Ishikawa (cell line): ENCODE results near the gene ELL2.

Experiments
- CEBPB ChIP-seq: IDR thresholded peaks from 2 replicates; pipeline ENCODE4 v1.6.1; 2012
- CREB1 ChIP-seq: IDR thresholded peaks from 2 replicates; pipeline ENCODE4 v1.6.1; 2012; ENCODE audit warnings: low read depth
- EGR1 ChIP-seq: IDR thresholded peaks from 2 replicates; pipeline ENCODE4 v1.6.1; 2012
- EP300 ChIP-seq: IDR thresholded peaks from 2 replicates; pipeline ENCODE4 v1.6.1; 2012; ENCODE audit warnings: borderline replicate concordance
- FOXM1 ChIP-seq: IDR thresholded peaks from 2 replicates; pipeline ENCODE4 v1.6.1; 2012; ENCODE audit warnings: low read depth, borderline replicate concordance
- NFIC ChIP-seq: IDR thresholded peaks from 2 replicates; pipeline ENCODE4 v1.6.1; 2012
- RAD21 ChIP-seq: IDR thresholded peaks from 2 replicates; pipeline ENCODE4 v1.6.1; 2012; ENCODE audit warnings: low read depth
- TAF1 ChIP-seq: IDR thresholded peaks from 2 replicates; pipeline ENCODE4 v1.6.1; 2012; ENCODE audit warnings: low read depth, mild to moderate bottlenecking
- TCF12 ChIP-seq: IDR thresholded peaks from 2 replicates; pipeline ENCODE4 v1.6.1; 2012; ENCODE audit warnings: low read depth
- TEAD4 ChIP-seq: IDR thresholded peaks from 2 replicates; pipeline ENCODE4 v1.6.1; 2012
- YY1 ChIP-seq: IDR thresholded peaks from 2 replicates; pipeline ENCODE4 v1.6.1; 2012; ENCODE audit warnings: low read depth
- ZBTB7A ChIP-seq: IDR thresholded peaks from 2 replicates; pipeline ENCODE4 v1.6.1; 2012; ENCODE audit warnings: low read depth
- TF ChIP-seq, protein P1 (sequence below): IDR thresholded peaks from 2 replicates; pipeline ENCODE4 v1.6.1; 2012
- TF ChIP-seq, protein P2 (sequence below): IDR thresholded peaks from 2 replicates; pipeline ENCODE4 v1.6.1; 2012
- TF ChIP-seq, protein P3 (sequence below): IDR thresholded peaks from 2 replicates; pipeline ENCODE4 v1.6.1; 2012; ENCODE audit warnings: low read depth, mild to moderate bottlenecking

ELL2 gene

DNA sequence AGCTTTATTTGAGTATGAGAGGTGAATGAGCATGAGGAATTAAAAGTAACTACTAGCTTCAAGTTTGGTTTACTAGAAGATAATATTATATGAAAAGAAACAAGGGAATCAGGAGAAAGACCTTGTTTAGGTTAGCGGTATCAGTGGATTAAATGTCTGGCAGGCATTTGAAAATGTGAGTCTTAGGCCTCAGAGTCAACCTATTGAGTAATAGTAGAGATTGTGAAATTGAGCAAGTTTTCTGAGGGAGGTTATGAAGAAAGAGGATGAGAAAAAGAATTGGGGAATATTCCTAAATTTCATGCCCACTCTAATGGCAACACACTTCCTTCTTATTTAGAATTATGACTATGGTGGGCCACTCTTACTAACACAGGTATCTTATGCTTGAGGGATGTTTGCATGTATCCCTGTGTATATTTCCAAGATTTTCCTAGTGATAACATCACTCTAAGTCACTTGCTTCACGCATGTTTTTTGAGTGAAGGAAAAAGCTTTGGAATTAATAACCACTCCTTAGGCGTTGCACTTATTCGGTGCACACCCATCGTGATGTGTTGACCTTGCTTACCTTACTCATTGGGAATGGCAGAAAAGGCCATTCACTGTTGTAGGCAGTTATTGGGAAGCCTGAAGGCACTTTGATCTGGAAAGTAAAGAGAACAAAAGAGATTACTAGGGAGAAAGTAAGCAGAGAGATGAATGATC lies 8.2 kb upstream of the ELL2 start:
- TF ChIP-seq, protein P1, sequence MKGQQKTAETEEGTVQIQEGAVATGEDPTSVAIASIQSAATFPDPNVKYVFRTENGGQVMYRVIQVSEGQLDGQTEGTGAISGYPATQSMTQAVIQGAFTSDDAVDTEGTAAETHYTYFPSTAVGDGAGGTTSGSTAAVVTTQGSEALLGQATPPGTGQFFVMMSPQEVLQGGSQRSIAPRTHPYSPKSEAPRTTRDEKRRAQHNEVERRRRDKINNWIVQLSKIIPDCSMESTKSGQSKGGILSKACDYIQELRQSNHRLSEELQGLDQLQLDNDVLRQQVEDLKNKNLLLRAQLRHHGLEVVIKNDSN, result no peak
- no peak for TF ChIP-seq TCF12
- no peak for TF ChIP-seq FOXM1
- TF ChIP-seq YY1, result no peak
- no peak for TF ChIP-seq EGR1
- no peak for TF ChIP-seq ZBTB7A
- no peak for TF ChIP-seq CREB1
- no peak for TF ChIP-seq EP300
- TF ChIP-seq, protein P2, sequence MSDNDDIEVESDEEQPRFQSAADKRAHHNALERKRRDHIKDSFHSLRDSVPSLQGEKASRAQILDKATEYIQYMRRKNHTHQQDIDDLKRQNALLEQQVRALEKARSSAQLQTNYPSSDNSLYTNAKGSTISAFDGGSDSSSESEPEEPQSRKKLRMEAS, result no peak
- no peak for TF ChIP-seq RAD21
- TF ChIP-seq TAF1, result no peak
- TF ChIP-seq NFIC, result no peak
- TF ChIP-seq CEBPB, result no peak
- TF ChIP-seq, protein P3, sequence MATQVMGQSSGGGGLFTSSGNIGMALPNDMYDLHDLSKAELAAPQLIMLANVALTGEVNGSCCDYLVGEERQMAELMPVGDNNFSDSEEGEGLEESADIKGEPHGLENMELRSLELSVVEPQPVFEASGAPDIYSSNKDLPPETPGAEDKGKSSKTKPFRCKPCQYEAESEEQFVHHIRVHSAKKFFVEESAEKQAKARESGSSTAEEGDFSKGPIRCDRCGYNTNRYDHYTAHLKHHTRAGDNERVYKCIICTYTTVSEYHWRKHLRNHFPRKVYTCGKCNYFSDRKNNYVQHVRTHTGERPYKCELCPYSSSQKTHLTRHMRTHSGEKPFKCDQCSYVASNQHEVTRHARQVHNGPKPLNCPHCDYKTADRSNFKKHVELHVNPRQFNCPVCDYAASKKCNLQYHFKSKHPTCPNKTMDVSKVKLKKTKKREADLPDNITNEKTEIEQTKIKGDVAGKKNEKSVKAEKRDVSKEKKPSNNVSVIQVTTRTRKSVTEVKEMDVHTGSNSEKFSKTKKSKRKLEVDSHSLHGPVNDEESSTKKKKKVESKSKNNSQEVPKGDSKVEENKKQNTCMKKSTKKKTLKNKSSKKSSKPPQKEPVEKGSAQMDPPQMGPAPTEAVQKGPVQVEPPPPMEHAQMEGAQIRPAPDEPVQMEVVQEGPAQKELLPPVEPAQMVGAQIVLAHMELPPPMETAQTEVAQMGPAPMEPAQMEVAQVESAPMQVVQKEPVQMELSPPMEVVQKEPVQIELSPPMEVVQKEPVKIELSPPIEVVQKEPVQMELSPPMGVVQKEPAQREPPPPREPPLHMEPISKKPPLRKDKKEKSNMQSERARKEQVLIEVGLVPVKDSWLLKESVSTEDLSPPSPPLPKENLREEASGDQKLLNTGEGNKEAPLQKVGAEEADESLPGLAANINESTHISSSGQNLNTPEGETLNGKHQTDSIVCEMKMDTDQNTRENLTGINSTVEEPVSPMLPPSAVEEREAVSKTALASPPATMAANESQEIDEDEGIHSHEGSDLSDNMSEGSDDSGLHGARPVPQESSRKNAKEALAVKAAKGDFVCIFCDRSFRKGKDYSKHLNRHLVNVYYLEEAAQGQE, result no peak
- TF ChIP-seq TEAD4, result no peak

DNA sequence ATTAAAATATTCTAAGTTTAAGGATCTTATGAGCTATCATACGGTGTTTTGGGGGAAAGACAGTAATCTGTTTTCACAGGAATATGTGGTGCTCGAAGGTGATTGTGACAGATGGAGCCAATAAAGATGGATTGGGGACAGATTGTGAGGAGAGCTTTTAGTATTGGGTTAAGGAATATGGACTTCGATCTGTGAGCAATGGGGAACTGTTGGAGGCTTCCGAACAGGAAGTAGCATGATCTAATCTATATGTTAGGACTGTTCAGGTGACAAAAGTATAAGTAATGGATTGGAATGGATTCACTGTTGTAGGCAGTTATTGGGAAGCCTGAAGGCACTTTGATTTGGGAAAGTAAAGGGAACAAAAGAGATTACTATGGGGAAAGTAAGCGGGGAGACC lies 7.4 kb upstream of the ELL2 start:
- TF ChIP-seq, protein P1, result no peak
- TF ChIP-seq EGR1 (no peak), TAF1 (no peak), CREB1 (no peak), NFIC (no peak), ZBTB7A (no peak), TEAD4 (no peak), FOXM1 (no peak), RAD21 (no peak), YY1 (no peak), EP300 (no peak), TCF12 (no peak), CEBPB (no peak)
- TF ChIP-seq, protein P2, result no peak
- TF ChIP-seq, protein P3, result no peak

DNA sequence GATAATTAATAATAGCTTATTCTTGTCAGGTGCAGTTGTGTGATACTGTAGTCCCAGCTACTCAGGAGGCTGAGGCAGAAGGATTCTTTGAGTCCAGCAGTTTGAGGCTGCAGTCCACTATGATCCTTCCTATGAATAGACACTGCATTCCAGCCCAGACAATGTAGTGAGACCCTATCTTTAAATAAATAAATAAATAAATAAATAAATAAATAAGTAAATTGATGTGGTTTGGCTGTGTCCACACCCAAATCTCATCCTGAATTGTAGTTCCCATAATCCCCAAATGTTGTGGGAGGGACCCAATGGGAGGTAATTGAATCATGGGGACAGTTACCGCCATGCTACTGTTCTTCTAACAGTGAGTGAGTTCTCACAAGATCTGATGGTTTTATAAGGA lies 5.6 kb upstream of the ELL2 start:
- TF ChIP-seq EGR1 (no peak), TEAD4 (no peak), NFIC (no peak), RAD21 (no peak), CREB1 (no peak), YY1 (no peak), FOXM1 (no peak), ZBTB7A (no peak), TCF12 (no peak), TAF1 (no peak), CEBPB (no peak), EP300 (no peak)
- TF ChIP-seq, protein P1, result no peak
- TF ChIP-seq, protein P3, result no peak
- TF ChIP-seq, protein P2, result no peak

DNA sequence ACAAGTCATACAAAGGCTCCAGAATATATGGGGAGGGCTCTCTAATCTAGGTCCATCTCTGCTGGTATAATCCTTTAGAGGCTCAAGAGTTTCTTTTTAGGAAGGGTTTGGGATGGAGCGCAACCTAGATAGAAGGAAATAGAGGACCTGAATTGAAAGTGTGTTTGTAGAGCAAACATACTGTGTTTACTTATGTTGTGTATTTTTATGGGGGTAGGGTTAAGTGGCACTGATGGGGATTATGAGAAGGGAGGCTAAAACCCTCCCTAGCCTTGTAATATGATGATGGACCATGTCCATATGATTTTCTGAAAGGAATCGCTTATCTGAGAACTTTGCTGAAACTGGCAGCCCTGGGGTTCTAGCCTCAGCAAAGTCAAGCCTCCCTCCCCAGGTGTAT lies 4.4 kb upstream of the ELL2 start:
- TF ChIP-seq TEAD4 (no peak), CEBPB (no peak), EGR1 (no peak), EP300 (no peak), CREB1 (no peak), TAF1 (no peak), TCF12 (no peak), RAD21 (no peak), NFIC (no peak), ZBTB7A (no peak), FOXM1 (no peak), YY1 (no peak)
- TF ChIP-seq, protein P2, result no peak
- TF ChIP-seq, protein P1, result no peak
- TF ChIP-seq, protein P3, result no peak
